GM12872 (cell line): Measurements from ENCODE around the gene PRKAG2.

Experiments
- TF ChIP-seq, protein P1 (sequence below): IDR thresholded peaks from 3 replicates; pipeline ENCODE4 v1.5.1; 2011; ENCODE audit warnings: low read depth, mild to moderate bottlenecking, low read length, moderate library complexity; ENCODE audit not compliant: insufficient read depth

The PRKAG2 gene

GRCh38 chr7:151793991-151794507 is 82.9 kb downstream of the PRKAG2 start:
- TF ChIP-seq, protein P1, sequence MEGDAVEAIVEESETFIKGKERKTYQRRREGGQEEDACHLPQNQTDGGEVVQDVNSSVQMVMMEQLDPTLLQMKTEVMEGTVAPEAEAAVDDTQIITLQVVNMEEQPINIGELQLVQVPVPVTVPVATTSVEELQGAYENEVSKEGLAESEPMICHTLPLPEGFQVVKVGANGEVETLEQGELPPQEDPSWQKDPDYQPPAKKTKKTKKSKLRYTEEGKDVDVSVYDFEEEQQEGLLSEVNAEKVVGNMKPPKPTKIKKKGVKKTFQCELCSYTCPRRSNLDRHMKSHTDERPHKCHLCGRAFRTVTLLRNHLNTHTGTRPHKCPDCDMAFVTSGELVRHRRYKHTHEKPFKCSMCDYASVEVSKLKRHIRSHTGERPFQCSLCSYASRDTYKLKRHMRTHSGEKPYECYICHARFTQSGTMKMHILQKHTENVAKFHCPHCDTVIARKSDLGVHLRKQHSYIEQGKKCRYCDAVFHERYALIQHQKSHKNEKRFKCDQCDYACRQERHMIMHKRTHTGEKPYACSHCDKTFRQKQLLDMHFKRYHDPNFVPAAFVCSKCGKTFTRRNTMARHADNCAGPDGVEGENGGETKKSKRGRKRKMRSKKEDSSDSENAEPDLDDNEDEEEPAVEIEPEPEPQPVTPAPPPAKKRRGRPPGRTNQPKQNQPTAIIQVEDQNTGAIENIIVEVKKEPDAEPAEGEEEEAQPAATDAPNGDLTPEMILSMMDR = no peak

DNA sequence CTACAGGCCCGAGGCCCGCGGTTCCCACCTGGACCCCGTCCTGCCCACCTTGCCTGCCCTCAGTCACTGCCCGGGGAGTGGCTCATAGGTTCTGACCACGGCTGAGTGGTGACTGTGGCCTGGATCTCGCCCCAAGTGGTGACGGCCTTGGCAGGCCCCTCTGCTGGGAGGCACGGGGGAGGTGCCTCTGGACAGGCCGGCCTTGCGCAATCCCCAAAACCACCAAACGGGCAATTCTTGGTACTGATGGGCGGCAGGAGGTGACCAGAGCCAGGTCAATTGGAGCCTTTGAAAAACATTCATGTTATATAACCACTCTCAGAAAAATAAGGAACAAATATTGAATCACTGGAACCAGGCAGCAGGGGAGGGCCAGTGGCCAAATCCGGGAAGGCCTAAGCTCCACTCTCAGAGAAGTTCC is 83.4 kb downstream of the PRKAG2 start:
- TF ChIP-seq, protein P1 = no peak

GRCh38 chr7:151792636-151793035 is 84.3 kb downstream of the PRKAG2 start:
- TF ChIP-seq, protein P1 = no peak

GRCh38 chr7:151792086-151792485 is 84.8 kb downstream of the PRKAG2 start:
- TF ChIP-seq, protein P1 = no peak

DNA sequence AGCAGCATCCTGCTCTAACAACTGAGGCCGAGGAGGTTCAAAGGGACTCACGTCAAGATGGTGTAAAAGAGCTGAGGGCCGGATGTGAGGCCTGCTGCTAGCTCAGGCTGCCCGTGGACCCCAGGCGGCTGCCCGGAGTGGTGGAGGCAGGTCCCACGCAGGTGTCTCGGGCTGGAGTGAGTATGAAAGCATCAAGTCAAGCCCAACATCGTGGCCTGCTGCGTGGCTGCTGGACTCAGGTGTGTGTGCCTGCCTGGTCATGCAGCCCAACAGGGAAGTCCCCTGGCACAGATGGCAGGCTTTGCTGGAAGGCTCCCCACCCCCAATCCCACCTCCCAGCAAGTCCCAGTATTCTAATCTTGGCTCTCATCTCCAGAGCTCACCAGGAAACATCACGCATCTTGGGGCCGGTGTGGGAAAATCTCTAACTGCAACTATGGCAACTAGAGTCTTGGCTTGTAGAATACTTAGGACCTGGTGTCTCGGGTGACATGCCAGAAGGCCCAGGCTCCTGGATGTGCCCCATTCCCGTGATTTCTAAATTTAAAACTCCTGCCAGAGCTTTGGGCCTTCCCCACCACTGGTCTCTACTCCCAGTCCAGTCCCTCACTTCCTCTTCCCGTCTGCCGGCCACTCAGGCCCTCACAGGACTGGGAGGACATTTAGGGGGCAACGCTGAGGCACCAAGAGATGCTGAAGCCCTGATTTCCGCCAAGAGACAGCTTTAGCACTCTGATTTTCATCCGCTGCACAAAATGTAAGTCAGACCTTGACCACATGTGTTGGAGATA is 85.9 kb downstream of the PRKAG2 start:
- TF ChIP-seq, protein P1 = no peak

DNA sequence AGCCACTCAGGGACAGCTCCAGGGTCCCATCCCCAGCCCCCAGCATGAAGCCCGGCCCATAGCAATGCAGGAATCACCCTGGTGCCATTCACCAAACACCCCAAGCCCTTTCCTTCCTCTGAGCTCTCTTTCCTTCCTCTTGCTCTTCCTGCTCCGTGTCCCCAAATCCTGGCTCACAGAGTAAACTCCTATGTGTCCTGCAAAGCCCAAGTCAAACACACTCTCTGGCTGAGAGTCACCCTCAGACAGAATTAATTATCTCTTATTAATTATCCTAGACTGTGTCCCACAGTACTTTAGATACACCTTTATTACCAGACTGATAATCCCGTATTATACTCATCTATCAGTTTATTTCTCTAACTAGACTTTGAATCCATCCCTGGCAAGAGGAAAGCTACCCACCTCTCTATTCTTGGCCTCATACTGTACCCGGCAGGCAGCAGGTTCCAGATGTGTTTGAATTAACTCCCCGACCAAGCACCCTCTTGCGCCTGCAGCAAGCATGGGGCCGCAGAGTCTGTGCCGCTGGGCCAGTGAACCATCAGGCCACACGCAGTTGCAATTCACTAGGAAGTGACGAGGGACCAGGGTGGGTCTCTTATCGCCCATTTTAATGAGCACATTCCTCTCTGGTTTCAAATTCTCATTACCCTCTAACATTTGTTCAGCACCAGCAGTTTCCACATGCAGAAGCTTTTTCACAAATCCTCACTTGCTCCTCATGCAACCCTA is 86.7 kb downstream of the PRKAG2 start:
- TF ChIP-seq, protein P1 = no peak

GRCh38 chr7:151789380-151789947 is 87.5 kb downstream of the PRKAG2 start:
- TF ChIP-seq, protein P1 = no peak
